BJ (cell line): Measurements from ENCODE around the gene SDK1. TPM values are rescaled to one million over a fixed set of nuclear protein-coding genes. Genes with fewer than 3 reads are reported as not detected.

Experiments
- CTCF ChIA-PET: fragments of 350-600 bp; formaldehyde crosslinking; extraction: SDS; loops from one replicate; lab custom pipeline; 2021; ENCODE audit warnings: antibody characterized with exemption, inconsistent platforms; lab: Yijun Ruan, JAX
- POLR2A ChIA-PET: fragments of 300-600 bp; sonication (Branson Sonifier 250); formaldehyde crosslinking; extraction: SDS; loops from one replicate; lab custom pipeline; 2021; ENCODE audit warnings: antibody characterized with exemption; lab: Charles Lee
- DNase-seq: peaks from one replicate; pipeline ENCODE4 v3.0.0-alpha.2; 2011; ENCODE audit warnings: low read depth
- H3K27me3 ChIP-seq: 2 replicates; pipeline ENCODE4 v1.6.0; 2011; ENCODE audit warnings: low read length; ENCODE audit not compliant: control insufficient read depth, insufficient read depth
- H3K36me3 ChIP-seq: 2 replicates; pipeline ENCODE4 v1.5.1; 2011; ENCODE audit warnings: low read length; ENCODE audit not compliant: control insufficient read depth, insufficient read depth
- H3K4me3 ChIP-seq: 2 replicates; pipeline ENCODE4 v1.5.1; 2011; ENCODE audit warnings: low read depth, mild to moderate bottlenecking, control low read depth, low read length
- CTCF ChIP-seq: IDR thresholded peaks from 2 replicates; pipeline ENCODE4 v1.5.1; 2011; ENCODE audit warnings: low read depth, mild to moderate bottlenecking, control low read depth, inconsistent platforms, low read length, moderate library complexity; ENCODE audit not compliant: insufficient read depth
- polyA plus RNA-seq: library from polyadenylated mRNA; depleted of rRNA; stranded (reverse); fragments of >200 nt; gene quantifications from 2 replicates; pipeline ENCODE4 v1.2.3, GENCODE V29; 2011

SDK1 gene
- polyA plus RNA-seq, 1 experiment = 0.01 TPM

- Histone ChIP-seq H3K36me3 (no peaks in the 10 kb centered on the region), H3K27me3 (no peaks in the 10 kb centered on the region), H3K4me3 (no peak overlapping the region)
- no peak for DNase-seq
- TF ChIP-seq CTCF = no peak
- CTCF ChIA-PET = no interaction called here
- POLR2A ChIA-PET = no interaction called here
These were observed 863.5 kb downstream of the SDK1 start for GRCh38 chr7:4164556-4164955.

- CTCF ChIA-PET = no interaction called here
These were observed 865.3 kb downstream of the SDK1 start for GRCh38 chr7:4166340-4166739.

GRCh38 chr7:4166807-4167206 lies 865.8 kb downstream of the SDK1 start:
- Histone ChIP-seq H3K36me3 (no peaks in the 10 kb centered on the region), H3K27me3 (no peaks in the 10 kb centered on the region), H3K4me3 (no peak overlapping the region)
- DNase-seq = no peak
- POLR2A ChIA-PET = no interaction called here
- CTCF ChIA-PET = no interaction called here
- no peak for TF ChIP-seq CTCF

More at GRCh38 chr7:4166340-4166739, 865.3 kb downstream of the SDK1 start:
- Histone ChIP-seq H3K4me3 (no peak overlapping the region), H3K36me3 (no peaks in the 10 kb centered on the region), H3K27me3 (no peaks in the 10 kb centered on the region)
- DNase-seq = no peak
- POLR2A ChIA-PET = no interaction called here
- TF ChIP-seq CTCF = no peak

DNA sequence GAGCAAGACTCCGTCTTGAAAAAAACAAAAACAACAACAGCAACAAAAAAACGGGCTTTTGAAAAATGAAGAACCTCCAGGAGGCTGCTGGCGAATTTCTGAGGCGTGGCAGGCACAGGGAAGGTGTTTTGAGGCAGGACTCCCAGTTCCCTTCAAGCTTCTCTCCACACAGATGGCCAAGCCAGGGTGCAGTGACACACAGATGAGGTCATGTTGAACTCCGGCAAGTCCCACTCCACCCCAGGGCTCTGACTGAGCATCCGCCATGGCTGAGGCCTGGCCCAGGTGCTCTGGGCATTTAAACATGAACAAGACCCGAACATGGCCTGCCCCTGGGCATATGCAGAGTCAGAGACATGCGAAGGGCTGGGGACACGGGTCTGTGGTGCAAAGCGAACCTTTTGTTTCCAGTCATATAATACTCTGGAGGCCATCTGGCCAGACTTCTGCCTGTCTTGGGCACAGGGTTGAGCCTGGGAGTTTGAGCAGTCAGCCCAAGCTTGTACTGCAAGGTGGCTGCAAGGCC lies 866.4 kb downstream of the SDK1 start:
- POLR2A ChIA-PET = no interaction called here
- no peak for DNase-seq
- CTCF ChIA-PET = no interaction called here

GRCh38 chr7:4168041-4168440 lies 867.0 kb downstream of the SDK1 start:
- ChIA-PET CTCF (no interaction called here), POLR2A (no interaction called here)
- no peak for DNase-seq
- H3K27me3 ChIP-seq = no peaks in the 10 kb centered on the region
- no peak for TF ChIP-seq CTCF
- H3K4me3 ChIP-seq = no peak overlapping the region
- H3K36me3 ChIP-seq = no peaks in the 10 kb centered on the region

More for the DNA sequence above, 866.4 kb downstream of the SDK1 start:
- TF ChIP-seq CTCF = no peak
- no peaks in the 10 kb centered on the region for H3K36me3 ChIP-seq
- no peaks in the 10 kb centered on the region for H3K27me3 ChIP-seq
- H3K4me3 ChIP-seq = no peak overlapping the region
